Measurements from ENCODE around the gene TNP1.
A peak's percentile ranks its signal among the peaks of the same experiment; 100 is the strongest.

The TNP1 gene

DNA sequence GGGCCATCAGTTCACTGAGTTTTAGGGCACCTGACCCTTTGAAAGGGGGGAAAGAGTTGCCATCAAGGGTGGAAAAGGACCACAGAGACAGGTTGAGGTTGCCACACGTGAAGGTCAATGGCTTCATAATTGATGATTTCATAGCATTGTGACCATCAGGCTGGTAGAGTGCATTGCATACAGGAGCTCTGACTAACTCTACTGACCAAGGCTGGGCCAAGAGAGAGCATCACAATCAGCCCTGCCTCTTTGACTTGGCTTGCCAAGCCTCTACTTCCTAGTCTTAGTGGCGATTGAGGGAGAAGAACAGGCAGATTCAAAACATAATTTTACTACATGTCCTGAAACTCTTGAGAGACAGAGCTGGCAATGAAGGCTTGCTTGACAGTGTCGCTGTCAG, 5.8 kb upstream of the TNP1 start:
- H2BK120ac ChIP-seq (ENCODE audit: low read depth, low read length) = no peak overlapping the region
- no peak overlapping the region for H3K9ac ChIP-seq (ENCODE audit: low read depth, low read length, poor library complexity)
- no peak overlapping the region for H3K18ac ChIP-seq (ENCODE audit: low read length)
- DNase-seq (ENCODE audit: low spot score) = no peak
- no peak overlapping the region for H3K4me3 ChIP-seq (ENCODE audit: low read length in 2 of 2)
- H3K9me3 ChIP-seq (replicated peaks in 1 of 2; ENCODE audit: control insufficient read depth in 2 of 2, insufficient read depth in 1 of 2, low read depth in 1 of 2, low read length in 2 of 2) = peaks cover 3 to 9% of the 10 kb centered on the region in 2 donors
- no peak overlapping the region for H3K23ac ChIP-seq (ENCODE audit: low read depth, low read length, poor library complexity)
- no peak overlapping the region for H4K91ac ChIP-seq (ENCODE audit: low read depth, low read length, poor library complexity)
- H2BK5ac ChIP-seq (ENCODE audit: low read length) = no peak overlapping the region
- no peaks in the 10 kb centered on the region for H3K36me3 ChIP-seq (replicated peaks in 1 of 2; ENCODE audit: control insufficient read depth in 2 of 2, insufficient read depth in 2 of 2, low read length in 2 of 2)
- H3K4ac ChIP-seq (ENCODE audit: low read length) = no peak overlapping the region
- no peaks in the 10 kb centered on the region for H3K27me3 ChIP-seq (ENCODE audit: control insufficient read depth in 3 of 3, insufficient read depth in 3 of 3, low read depth in 1 of 3, low read length in 3 of 3)
- no peak overlapping the region for H4K8ac ChIP-seq (ENCODE audit: low read depth, low read length)
- no peak overlapping the region for H2AFZ ChIP-seq (ENCODE audit: low read length)
- no peaks in the 10 kb centered on the region for H3K79me1 ChIP-seq (ENCODE audit: low read depth, low read length)
- H3K27ac ChIP-seq (replicated peaks; ENCODE audit: low read length) = no peak overlapping the region
- H3K14ac ChIP-seq (ENCODE audit: low read length) = no peak overlapping the region
- no CpG with 5 or more reads among the region's 3 CpGs for WGBS, 2 donors (ENCODE audit: extremely low coverage in 2 of 2, insufficient read length in 2 of 2, insufficient replicate concordance in 1 of 2)
- H2AK5ac ChIP-seq (ENCODE audit: low read depth, low read length) = no peak overlapping the region
- no peak overlapping the region for H2BK15ac ChIP-seq (ENCODE audit: low read length)
- H2BK12ac ChIP-seq (ENCODE audit: low read length) = no peak overlapping the region
- H3K4me1 ChIP-seq (ENCODE audit: control insufficient read depth in 2 of 2, insufficient read depth in 1 of 2, low read depth in 1 of 2, low read length in 2 of 2) = no peaks in the 10 kb centered on the region
- no peak overlapping the region for H3K4me2 ChIP-seq (ENCODE audit: insufficient read depth, low read length, poor library complexity, severe bottlenecking)

DNA sequence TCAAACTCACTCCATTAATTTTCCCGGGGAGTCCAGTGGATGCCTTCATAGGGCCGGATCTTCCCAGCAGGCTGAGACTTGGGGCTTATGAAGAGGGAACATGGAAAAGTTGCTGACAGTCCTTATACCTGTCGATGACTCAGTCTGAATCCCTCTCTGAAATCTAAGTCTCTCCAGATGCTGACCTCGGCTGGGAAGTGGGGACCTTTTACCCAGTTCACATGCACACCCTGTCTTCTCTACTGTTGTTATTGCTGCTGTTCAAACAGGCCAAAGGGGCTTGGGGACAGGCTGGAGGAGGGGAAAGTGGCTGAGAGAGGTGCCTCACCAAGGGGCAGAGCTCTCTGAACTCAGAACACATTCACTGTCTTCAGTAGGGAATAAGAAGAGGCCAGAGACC, 4.1 kb upstream of the TNP1 start:
- Histone ChIP-seq H3K9me3 (replicated peaks in 1 of 2; ENCODE audit: control insufficient read depth in 2 of 2, insufficient read depth in 1 of 2, low read depth in 1 of 2, low read length in 2 of 2) (peaks cover 3 to 7% of the 10 kb centered on the region in 2 donors), H3K23ac (ENCODE audit: low read depth, low read length, poor library complexity) (no peak overlapping the region), H3K18ac (ENCODE audit: low read length) (no peak overlapping the region), H4K8ac (ENCODE audit: low read depth, low read length) (no peak overlapping the region), H3K79me1 (ENCODE audit: low read depth, low read length) (no peaks in the 10 kb centered on the region), H3K4me1 (ENCODE audit: control insufficient read depth in 2 of 2, insufficient read depth in 1 of 2, low read depth in 1 of 2, low read length in 2 of 2) (no peaks in the 10 kb centered on the region), H3K27ac (replicated peaks; ENCODE audit: low read length) (no peak overlapping the region), H3K36me3 (replicated peaks in 1 of 2; ENCODE audit: control insufficient read depth in 2 of 2, insufficient read depth in 2 of 2, low read length in 2 of 2) (no peaks in the 10 kb centered on the region), H2AK5ac (ENCODE audit: low read depth, low read length) (no peak overlapping the region), H2BK5ac (ENCODE audit: low read length) (no peak overlapping the region), H3K4ac (ENCODE audit: low read length) (no peak overlapping the region), H4K91ac (ENCODE audit: low read depth, low read length, poor library complexity) (no peak overlapping the region), H3K4me3 (ENCODE audit: low read length in 2 of 2) (no peak overlapping the region), H2BK12ac (ENCODE audit: low read length) (no peak overlapping the region), H2BK120ac (ENCODE audit: low read depth, low read length) (no peak overlapping the region), H2BK15ac (ENCODE audit: low read length) (no peak overlapping the region), H3K4me2 (ENCODE audit: insufficient read depth, low read length, poor library complexity, severe bottlenecking) (no peak overlapping the region), H2AFZ (ENCODE audit: low read length) (peak overlapping the region; percentile 33), H3K27me3 (ENCODE audit: control insufficient read depth in 3 of 3, insufficient read depth in 3 of 3, low read depth in 1 of 3, low read length in 3 of 3) (no peaks in the 10 kb centered on the region), H3K14ac (ENCODE audit: low read length) (no peak overlapping the region), H3K9ac (ENCODE audit: low read depth, low read length, poor library complexity) (no peak overlapping the region)
- no peak for DNase-seq (ENCODE audit: low spot score)
- no CpG with 5 or more reads among the region's 4 CpGs for WGBS, 2 donors (ENCODE audit: extremely low coverage in 2 of 2, insufficient read length in 2 of 2, insufficient replicate concordance in 1 of 2)

DNA sequence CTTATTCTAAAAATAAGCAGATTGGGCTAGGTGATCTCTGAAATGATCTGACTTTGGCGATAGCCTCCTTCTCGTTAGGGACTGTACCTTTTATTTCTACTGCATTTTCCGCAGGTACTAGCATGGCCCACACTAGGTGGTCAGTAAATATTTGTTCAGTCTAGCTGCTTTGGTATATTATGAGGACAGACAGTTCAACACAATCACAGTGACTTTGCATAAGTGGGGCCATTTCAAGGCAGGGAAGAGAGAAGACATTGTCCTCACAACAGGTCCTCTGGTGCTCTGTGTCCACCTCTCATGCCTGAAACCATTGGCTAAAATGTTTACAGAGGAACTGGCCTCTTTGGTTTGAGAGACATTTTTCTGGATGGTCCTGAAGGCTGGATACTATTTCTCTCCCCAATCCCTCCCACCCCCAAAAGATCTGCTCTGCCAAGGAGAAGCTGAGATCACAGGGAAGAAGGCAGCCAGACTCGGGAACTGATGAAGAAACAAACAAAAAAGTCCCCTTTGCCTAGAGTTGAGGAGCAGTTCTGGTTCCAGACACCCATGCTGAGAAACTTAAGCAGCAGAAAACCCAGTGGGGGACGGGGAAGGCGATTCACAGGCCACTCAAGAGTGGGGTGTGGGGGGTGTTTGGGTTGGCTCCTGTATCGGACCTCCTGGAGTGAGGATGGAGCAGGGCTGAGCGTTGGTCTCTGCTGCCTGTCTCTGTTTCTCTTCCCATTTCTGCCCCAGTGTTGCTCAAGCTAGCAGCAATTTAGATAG, 2.9 kb upstream of the TNP1 start:
- no peak overlapping the region for H3K4ac ChIP-seq (ENCODE audit: low read length)
- H3K4me1 ChIP-seq (ENCODE audit: control insufficient read depth in 2 of 2, insufficient read depth in 1 of 2, low read depth in 1 of 2, low read length in 2 of 2) = no peaks in the 10 kb centered on the region
- no peak overlapping the region for H4K91ac ChIP-seq (ENCODE audit: low read depth, low read length, poor library complexity)
- no peaks in the 10 kb centered on the region for H3K27me3 ChIP-seq (ENCODE audit: control insufficient read depth in 3 of 3, insufficient read depth in 3 of 3, low read depth in 1 of 3, low read length in 3 of 3)
- H3K9me3 ChIP-seq (replicated peaks in 1 of 2; ENCODE audit: control insufficient read depth in 2 of 2, insufficient read depth in 1 of 2, low read depth in 1 of 2, low read length in 2 of 2) = peaks cover 3 to 7% of the 10 kb centered on the region in 2 donors
- H2AK5ac ChIP-seq (ENCODE audit: low read depth, low read length) = no peak overlapping the region
- no peak overlapping the region for H3K9ac ChIP-seq (ENCODE audit: low read depth, low read length, poor library complexity)
- no peak overlapping the region for H4K8ac ChIP-seq (ENCODE audit: low read depth, low read length)
- no peak overlapping the region for H2AFZ ChIP-seq (ENCODE audit: low read length)
- no peaks in the 10 kb centered on the region for H3K36me3 ChIP-seq (replicated peaks in 1 of 2; ENCODE audit: control insufficient read depth in 2 of 2, insufficient read depth in 2 of 2, low read length in 2 of 2)
- no peak overlapping the region for H3K18ac ChIP-seq (ENCODE audit: low read length)
- H3K23ac ChIP-seq (ENCODE audit: low read depth, low read length, poor library complexity) = no peak overlapping the region
- WGBS, 2 donors (ENCODE audit: extremely low coverage in 2 of 2, insufficient read length in 2 of 2, insufficient replicate concordance in 1 of 2) = no CpG with 5 or more reads among the region's 8 CpGs
- H3K14ac ChIP-seq (ENCODE audit: low read length) = no peak overlapping the region
- H2BK5ac ChIP-seq (ENCODE audit: low read length) = no peak overlapping the region
- no peak overlapping the region for H2BK15ac ChIP-seq (ENCODE audit: low read length)
- H3K79me1 ChIP-seq (ENCODE audit: low read depth, low read length) = no peaks in the 10 kb centered on the region
- H2BK120ac ChIP-seq (ENCODE audit: low read depth, low read length) = no peak overlapping the region
- no peak overlapping the region for H3K4me3 ChIP-seq (ENCODE audit: low read length in 2 of 2)
- H3K27ac ChIP-seq (replicated peaks; ENCODE audit: low read length) = no peak overlapping the region
- H3K4me2 ChIP-seq (ENCODE audit: insufficient read depth, low read length, poor library complexity, severe bottlenecking) = no peak overlapping the region
- no peak overlapping the region for H2BK12ac ChIP-seq (ENCODE audit: low read length)
- DNase-seq (ENCODE audit: low spot score) = no peak

DNA sequence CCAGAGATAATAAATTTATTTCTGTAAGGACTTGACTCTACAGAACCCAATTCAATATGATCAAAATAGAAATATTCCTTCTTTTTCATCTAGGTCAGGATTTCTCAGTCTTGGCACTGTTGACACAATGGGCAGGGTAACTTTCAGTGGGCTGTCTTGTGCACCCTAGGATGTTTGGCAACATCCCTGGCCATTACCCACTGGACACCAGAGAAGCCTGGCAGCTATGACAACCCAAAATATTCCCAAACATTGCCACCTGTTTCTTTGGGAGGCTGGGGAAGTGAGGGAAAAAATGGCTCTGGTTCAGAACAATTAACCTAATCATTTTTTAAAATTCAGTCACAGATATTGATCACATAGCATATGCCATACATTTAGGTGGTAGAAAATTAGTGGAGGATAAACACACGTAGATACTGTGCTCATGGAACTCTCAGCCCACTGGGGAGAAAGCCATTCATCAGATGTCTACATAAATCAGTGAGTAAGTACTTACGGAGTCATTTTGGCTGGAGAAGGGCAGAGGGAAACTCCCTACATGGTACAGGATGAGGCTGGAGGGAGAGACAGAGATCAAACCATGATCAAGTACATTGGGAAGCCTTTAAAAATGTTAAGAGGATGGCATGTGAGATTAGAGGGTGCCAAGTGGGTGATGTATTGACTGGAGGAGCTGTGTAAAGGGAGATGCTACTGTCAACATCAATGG, 718 bp upstream of the TNP1 start:
- Histone ChIP-seq H2AFZ (ENCODE audit: low read length) (no peak overlapping the region), H2BK12ac (ENCODE audit: low read length) (no peak overlapping the region), H3K4me2 (ENCODE audit: insufficient read depth, low read length, poor library complexity, severe bottlenecking) (no peak overlapping the region), H4K91ac (ENCODE audit: low read depth, low read length, poor library complexity) (no peak overlapping the region), H3K36me3 (replicated peaks in 1 of 2; ENCODE audit: control insufficient read depth in 2 of 2, insufficient read depth in 2 of 2, low read length in 2 of 2) (no peaks in the 10 kb centered on the region), H3K4me3 (ENCODE audit: low read length in 2 of 2) (no peak overlapping the region), H3K9me3 (replicated peaks in 1 of 2; ENCODE audit: control insufficient read depth in 2 of 2, insufficient read depth in 1 of 2, low read depth in 1 of 2, low read length in 2 of 2) (peaks cover 0 to 2% of the 10 kb centered on the region in 2 donors), H3K27me3 (ENCODE audit: control insufficient read depth in 3 of 3, insufficient read depth in 3 of 3, low read depth in 1 of 3, low read length in 3 of 3) (no peaks in the 10 kb centered on the region), H2BK120ac (ENCODE audit: low read depth, low read length) (no peak overlapping the region), H3K14ac (ENCODE audit: low read length) (no peak overlapping the region), H3K27ac (replicated peaks; ENCODE audit: low read length) (no peak overlapping the region), H2BK5ac (ENCODE audit: low read length) (no peak overlapping the region), H3K23ac (ENCODE audit: low read depth, low read length, poor library complexity) (no peak overlapping the region), H2AK5ac (ENCODE audit: low read depth, low read length) (no peak overlapping the region), H4K8ac (ENCODE audit: low read depth, low read length) (no peak overlapping the region), H3K79me1 (ENCODE audit: low read depth, low read length) (no peaks in the 10 kb centered on the region), H3K9ac (ENCODE audit: low read depth, low read length, poor library complexity) (no peak overlapping the region), H3K4ac (ENCODE audit: low read length) (no peak overlapping the region), H2BK15ac (ENCODE audit: low read length) (no peak overlapping the region), H3K4me1 (ENCODE audit: control insufficient read depth in 2 of 2, insufficient read depth in 1 of 2, low read depth in 1 of 2, low read length in 2 of 2) (peaks cover 14 to 21% of the 10 kb centered on the region in 2 donors), H3K18ac (ENCODE audit: low read length) (no peak overlapping the region)
- WGBS, 2 donors (ENCODE audit: extremely low coverage in 2 of 2, insufficient read length in 2 of 2, insufficient replicate concordance in 1 of 2) = no CpG with 5 or more reads among the region's 2 CpGs
- DNase-seq (ENCODE audit: low spot score) = no peak

Data from neuronal stem cell (in vitro differentiated cells).